CD4-positive, alpha-beta T cell treated with Interleukin-4 for 4 hours (primary cell): ENCODE measurements around the gene MRPL51.

Source experiments
- DNase-seq: peaks from one replicate; pipeline ENCODE4 v3.0.0-alpha.2; 2020

The MRPL51 gene

DNA sequence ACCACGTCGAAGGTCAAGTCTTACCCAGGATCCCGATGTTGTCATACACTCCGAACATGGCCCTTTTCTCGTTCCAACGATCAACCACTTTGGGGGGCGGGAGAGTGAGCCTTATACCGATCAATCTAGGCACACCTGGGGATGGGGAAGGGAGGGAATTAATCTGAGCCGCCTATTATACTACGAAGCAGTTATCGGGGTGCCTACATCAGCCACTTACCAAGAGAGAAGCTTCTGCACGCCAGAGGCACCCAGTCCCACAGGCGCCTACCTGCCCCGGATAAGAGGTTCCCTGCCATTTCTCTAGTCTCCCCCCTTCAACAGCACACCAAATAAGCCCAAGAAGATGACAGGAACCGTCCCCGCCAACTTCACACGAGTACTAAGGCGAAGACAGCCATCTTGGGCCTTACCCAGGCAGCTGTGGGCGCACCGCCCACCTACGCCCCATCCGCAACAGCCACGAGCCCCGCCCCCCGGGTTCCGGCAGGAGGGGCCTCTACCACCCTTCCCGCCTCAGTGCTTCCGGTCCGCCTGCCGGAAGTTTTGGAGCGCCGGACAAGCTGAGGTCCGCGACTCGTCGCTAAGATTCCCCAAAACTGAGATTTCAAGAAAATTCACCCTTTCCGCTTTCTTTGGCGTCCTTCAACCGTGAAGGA, at the start of gene MRPL51:
Gene MRPL51, minus strand, starts transcription at position 425 of the 659 bp plus-strand sequence. Its CDS starts 126 bp downstream, at position 299.
- DNase-seq: peak; percentile 94

DNA sequence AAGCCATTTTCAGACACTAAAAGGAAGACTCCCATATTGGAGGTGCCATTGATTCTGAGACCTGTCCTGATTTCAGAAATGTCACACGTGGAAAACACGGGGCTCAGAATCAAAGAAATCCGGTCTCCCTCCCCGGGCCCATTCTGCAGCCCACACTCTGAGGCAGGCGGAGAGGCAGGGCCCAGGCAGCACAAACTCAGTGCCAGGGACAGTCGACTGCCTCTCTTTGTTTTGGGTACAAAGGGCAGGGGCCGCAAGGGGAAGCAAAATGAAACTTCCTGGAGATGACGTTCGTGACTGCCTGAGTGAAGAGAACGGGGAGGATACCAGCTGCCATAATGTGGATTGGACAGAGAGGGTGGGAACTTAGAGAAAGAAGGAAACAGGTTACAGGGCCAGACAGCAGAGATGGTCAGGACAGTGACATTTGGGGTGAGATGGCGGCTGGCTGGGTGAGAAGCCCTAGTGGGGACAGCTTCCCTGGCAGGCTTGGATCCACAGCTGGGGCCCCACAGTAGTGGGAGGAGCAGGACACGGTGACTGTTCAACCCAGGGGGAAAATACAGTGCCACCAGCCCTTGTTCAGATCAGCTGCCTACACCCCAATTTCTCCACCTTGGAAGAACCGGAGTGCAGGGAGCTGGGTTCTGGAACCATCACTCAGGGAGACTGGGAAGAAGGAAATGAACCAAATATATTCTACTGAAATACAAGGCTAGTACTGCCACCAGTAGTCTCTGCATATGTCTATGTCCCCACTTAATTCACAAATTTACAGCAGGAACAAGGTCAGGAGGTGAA, 49.3 kb upstream of the MRPL51 start:
- DNase-seq: no peak

DNA sequence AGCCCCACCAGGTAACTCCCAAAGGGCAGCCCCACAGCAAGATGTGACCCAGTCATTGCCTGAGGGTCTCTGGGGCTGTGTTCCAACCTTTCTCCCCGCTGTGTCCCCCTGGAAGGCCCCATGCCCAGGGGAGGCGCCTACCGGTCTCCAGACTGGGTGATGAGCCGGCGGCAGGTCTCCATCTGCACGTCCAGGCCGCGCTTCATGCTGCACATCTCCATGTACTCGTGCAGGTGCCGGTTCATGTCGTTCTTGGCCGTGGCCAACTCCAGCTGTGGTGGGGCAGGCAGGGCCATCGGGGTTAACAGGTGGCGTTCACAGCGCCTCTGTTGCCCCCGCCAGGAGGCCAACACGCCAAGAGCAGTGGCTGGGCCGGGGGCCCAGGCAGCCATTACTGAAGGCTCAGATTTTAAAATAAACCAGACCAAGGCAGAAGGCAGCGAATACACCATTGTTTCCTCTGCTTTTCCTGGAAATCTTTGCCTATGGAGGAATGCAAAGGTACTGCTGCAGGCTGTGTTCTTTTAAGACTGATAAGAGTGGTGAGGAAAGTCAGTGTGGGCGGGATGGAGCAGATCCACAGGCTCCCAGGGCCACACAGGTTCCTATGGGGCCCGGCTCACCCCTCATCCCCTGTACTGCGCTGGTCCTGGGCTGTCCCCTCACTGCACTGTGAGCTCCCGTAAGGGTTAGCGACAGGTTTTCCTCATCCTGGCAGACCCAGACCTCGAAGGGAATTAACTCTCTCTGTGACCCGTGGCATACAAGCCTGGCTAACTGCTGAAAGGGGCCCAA, 48.5 kb upstream of the MRPL51 start:
- DNase-seq: no peak

DNA sequence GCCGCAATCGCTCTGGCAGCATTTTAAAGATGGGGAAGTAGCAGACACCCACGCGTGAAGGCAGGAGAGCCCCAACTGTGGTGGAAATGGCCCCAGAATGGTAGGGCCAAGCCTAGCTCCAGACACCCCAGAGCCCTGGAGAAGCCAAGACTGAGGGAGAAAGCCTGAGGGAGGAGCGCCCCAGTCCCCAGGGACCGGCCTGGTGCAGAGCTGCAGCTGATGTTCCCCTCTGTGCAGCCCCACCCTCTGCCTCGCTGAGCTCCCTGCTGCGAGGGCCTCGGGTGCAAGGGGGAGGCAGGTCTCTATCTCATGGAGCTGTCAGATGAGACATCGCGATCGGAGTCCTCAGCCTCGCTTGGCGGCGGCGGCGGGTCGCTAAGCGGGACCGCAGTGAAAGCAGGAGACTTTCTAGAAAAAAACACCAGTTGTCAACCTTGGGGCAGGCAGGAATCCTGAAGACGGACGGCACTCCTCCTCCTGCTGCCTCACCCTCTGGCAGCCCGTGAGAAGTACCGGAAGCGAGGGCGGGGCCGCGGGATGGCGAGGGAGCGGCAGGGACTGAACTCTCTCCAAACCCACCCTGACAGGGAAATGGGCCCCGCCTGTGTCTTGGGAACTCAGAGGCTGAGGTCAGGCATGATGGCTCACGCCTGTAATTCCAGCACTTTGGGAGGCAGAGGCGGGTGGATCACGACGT, 47.3 kb upstream of the MRPL51 start:
- peak; percentile 39 for DNase-seq

DNA sequence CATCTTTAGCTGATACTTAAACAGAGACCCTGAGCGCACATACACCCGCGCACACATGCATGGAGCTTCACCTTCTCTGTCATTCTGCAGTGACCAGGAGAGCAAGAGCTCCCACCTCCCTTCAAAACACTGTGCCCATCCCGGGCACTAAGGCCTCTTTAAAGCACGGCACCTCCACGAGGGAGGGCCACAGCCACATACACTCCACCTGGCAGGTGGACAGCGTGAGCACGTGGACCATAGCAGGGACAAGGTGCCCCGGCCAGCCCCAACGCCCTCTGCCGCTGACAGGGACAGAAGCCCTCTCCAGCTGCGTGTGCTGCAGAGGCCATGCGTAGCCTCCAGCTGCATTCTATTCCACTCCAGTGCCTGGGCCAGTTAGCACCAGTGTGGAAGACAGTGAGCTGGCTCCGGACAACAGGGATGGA, 46.7 kb upstream of the MRPL51 start:
- DNase-seq: no peak

DNA sequence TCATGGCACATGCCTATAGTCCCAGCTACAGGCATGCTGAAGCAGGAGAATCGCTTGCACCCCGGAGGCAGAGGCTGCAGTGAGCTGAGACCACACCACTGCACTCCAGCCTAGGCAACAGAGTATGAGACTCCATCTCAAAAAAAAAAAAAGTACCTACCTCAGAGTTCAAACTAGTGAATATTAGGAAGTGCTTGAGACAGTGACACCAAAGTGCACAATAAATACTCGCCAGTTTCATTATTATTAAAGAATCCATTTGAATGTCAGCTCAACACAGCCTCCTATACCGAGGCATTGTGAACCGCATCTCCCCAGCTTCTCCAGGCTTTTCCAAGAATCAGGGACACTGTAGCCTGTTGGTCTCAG, 46.2 kb upstream of the MRPL51 start:
- no peak for DNase-seq

DNA sequence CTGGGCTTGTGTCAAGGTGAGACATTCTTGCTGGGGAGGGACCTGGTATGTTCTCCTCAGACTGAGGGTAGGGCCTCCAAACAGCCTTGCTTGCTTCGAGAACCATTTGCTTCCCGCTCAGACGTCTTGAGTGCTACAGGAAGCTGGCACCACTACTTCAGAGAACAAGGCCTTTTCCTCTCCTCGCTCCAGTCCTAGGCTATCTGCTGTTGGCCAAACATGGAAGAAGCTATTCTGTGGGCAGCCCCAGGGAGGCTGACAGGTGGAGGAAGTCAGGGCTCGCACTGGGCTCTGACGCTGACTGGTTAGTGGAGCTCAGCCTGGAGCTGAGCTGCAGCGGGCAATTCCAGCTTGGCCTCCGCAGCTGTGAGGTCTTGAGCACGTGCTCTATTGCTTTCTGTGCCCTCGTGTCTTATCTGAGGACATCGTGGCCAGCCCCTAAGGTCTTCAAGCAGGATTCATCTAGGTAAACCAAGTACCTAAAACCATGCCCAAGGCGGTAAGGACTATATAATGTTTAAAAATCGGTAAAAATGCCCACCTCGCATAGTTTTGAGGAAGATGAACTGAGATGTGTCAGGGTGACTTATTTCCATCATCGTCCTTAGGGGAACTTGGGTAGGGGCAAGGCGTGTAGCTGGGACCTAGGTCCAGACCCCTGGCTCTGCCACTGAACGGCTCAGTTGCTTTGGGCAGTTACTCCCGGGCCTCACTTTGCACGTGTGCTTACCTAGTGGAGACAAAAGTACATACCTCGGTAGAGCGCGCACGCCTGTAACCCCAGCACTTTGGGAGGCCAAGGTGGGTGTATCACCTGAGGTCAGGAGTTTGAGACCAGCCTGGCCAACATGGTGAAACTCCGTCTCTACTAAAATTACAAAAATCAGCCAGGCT, 45.6 kb upstream of the MRPL51 start:
- DNase-seq: no peak

DNA sequence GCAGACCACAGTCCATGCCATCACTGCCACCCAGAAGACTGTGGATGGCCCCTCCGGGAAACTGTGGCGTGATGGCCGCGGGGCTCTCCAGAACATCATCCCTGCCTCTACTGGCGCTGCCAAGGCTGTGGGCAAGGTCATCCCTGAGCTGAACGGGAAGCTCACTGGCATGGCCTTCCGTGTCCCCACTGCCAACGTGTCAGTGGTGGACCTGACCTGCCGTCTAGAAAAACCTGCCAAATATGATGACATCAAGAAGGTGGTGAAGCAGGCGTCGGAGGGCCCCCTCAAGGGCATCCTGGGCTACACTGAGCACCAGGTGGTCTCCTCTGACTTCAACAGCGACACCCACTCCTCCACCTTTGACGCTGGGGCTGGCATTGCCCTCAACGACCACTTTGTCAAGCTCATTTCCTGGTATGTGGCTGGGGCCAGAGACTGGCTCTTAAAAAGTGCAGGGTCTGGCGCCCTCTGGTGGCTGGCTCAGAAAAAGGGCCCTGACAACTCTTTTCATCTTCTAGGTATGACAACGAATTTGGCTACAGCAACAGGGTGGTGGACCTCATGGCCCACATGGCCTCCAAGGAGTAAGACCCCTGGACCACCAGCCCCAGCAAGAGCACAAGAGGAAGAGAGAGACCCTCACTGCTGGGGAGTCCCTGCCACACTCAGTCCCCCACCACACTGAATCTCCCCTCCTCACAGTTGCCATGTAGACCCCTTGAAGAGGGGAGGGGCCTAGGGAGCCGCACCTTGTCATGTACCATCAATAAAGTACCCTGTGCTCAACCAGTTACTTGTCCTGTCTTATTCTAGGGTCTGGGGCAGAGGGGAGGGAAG, 44.7 kb upstream of the MRPL51 start:
- peak; percentile 85 for DNase-seq

DNA sequence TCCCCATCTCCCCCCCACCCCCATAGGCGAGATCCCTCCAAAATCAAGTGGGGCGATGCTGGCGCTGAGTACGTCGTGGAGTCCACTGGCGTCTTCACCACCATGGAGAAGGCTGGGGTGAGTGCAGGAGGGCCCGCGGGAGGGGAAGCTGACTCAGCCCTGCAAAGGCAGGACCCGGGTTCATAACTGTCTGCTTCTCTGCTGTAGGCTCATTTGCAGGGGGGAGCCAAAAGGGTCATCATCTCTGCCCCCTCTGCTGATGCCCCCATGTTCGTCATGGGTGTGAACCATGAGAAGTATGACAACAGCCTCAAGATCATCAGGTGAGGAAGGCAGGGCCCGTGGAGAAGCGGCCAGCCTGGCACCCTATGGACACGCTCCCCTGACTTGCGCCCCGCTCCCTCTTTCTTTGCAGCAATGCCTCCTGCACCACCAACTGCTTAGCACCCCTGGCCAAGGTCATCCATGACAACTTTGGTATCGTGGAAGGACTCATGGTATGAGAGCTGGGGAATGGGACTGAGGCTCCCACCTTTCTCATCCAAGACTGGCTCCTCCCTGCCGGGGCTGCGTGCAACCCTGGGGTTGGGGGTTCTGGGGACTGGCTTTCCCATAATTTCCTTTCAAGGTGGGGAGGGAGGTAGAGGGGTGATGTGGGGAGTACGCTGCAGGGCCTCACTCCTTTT, 44.0 kb upstream of the MRPL51 start:
- no peak for DNase-seq

DNA sequence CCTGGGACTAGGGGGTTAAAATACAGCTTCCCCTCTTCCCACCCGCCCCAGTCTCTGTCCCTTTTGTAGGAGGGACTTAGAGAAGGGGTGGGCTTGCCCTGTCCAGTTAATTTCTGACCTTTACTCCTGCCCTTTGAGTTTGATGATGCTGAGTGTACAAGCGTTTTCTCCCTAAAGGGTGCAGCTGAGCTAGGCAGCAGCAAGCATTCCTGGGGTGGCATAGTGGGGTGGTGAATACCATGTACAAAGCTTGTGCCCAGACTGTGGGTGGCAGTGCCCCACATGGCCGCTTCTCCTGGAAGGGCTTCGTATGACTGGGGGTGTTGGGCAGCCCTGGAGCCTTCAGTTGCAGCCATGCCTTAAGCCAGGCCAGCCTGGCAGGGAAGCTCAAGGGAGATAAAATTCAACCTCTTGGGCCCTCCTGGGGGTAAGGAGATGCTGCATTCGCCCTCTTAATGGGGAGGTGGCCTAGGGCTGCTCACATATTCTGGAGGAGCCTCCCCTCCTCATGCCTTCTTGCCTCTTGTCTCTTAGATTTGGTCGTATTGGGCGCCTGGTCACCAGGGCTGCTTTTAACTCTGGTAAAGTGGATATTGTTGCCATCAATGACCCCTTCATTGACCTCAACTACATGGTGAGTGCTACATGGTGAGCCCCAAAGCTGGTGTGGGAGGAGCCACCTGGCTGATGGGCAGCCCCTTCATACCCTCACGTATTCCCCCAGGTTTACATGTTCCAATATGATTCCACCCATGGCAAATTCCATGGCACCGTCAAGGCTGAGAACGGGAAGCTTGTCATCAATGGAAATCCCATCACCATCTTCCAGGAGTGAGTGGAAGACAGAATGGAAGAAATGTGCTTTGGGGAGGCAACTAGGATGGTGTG, 43.1 kb upstream of the MRPL51 start:
- DNase-seq: no peak

DNA sequence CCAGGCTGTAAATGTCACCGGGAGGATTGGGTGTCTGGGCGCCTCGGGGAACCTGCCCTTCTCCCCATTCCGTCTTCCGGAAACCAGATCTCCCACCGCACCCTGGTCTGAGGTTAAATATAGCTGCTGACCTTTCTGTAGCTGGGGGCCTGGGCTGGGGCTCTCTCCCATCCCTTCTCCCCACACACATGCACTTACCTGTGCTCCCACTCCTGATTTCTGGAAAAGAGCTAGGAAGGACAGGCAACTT, 42.6 kb upstream of the MRPL51 start:
- DNase-seq: no peak

DNA sequence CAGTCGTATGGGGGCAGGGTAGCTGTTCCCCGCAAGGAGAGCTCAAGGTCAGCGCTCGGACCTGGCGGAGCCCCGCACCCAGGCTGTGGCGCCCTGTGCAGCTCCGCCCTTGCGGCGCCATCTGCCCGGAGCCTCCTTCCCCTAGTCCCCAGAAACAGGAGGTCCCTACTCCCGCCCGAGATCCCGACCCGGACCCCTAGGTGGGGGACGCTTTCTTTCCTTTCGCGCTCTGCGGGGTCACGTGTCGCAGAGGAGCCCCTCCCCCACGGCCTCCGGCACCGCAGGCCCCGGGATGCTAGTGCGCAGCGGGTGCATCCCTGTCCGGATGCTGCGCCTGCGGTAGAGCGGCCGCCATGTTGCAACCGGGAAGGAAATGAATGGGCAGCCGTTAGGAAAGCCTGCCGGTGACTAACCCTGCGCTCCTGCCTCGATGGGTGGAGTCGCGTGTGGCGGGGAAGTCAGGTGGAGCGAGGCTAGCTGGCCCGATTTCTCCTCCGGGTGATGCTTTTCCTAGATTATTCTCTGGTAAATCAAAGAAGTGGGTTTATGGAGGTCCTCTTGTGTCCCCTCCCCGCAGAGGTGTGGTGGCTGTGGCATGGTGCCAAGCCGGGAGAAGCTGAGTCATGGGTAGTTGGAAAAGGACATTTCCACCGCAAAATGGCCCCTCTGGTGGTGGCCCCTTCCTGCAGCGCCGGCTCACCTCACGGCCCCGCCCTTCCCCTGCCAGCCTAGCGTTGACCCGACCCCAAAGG, 42.1 kb upstream of the MRPL51 start:
- DNase-seq: peak; percentile 78

DNA sequence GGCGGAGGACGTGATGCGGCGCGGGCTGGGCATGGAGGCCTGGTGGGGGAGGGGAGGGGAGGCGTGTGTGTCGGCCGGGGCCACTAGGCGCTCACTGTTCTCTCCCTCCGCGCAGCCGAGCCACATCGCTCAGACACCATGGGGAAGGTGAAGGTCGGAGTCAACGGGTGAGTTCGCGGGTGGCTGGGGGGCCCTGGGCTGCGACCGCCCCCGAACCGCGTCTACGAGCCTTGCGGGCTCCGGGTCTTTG, 41.6 kb upstream of the MRPL51 start:
- no peak for DNase-seq

DNA sequence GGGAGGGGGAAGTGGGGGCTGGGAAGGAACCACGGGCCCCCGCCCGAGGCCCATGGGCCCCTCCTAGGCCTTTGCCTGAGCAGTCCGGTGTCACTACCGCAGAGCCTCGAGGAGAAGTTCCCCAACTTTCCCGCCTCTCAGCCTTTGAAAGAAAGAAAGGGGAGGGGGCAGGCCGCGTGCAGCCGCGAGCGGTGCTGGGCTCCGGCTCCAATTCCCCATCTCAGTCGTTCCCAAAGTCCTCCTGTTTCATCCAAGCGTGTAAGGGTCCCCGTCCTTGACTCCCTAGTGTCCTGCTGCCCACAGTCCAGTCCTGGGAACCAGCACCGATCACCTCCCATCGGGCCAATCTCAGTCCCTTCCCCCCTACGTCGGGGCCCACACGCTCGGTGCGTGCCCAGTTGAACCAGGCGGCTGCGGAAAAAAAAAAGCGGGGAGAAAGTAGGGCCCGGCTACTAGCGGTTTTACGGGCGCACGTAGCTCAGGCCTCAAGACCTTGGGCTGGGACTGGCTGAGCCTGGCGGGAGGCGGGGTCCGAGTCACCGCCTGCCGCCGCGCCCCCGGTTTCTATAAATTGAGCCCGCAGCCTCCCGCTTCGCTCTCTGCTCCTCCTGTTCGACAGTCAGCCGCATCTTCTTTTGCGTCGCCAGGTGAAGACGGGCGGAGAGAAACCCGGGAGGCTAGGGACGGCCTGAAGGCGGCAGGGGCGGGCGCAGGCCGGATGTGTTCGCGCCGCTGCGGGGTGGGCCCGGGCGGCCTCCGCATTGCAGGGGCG, 41.0 kb upstream of the MRPL51 start, which contains the start of gene GAPDH:
Gene GAPDH, plus strand, starts transcription at position 595 of the 772 bp plus-strand sequence. CDS start 316 bp downstream, outside the sequence.
- DNase-seq: peak; percentile 91

DNA sequence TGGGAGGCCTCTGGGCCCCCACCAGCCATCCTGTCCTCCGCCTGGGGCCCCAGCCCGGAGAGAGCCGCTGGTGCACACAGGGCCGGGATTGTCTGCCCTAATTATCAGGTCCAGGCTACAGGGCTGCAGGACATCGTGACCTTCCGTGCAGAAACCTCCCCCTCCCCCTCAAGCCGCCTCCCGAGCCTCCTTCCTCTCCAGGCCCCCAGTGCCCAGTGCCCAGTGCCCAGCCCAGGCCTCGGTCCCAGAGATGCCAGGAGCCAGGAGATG, 40.5 kb upstream of the MRPL51 start:
- no peak for DNase-seq

DNA sequence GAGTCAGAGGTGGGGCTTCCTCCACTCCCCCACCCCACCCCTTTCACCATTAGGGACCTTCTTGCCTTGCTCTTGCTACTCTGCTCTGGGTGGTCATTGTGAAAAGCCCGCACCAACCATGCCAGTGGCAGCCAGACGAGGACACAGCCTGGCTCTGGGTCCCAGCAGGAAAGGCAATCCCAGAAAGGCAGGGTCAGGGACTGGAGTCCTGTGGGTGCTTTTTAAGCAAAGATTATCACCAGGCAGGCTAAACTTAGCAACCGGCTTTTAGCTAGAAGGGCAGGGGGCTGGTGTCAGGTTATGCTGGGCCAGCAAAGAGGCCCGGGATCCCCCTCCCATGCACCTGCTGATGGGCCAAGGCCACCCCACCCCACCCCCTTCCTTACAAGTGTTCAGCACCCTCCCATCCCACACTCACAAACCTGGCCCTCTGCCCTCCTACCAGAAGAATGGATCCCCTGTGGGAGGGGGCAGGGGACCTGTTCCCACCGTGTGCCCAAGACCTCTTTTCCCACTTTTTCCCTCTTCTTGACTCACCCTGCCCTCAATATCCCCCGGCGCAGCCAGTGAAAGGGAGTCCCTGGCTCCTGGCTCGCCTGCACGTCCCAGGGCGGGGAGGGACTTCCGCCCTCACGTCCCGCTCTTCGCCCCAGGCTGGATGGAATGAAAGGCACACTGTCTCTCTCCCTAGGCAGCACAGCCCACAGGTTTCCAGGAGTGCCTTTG, 40.0 kb upstream of the MRPL51 start:
- DNase-seq: peak; percentile 20

DNA sequence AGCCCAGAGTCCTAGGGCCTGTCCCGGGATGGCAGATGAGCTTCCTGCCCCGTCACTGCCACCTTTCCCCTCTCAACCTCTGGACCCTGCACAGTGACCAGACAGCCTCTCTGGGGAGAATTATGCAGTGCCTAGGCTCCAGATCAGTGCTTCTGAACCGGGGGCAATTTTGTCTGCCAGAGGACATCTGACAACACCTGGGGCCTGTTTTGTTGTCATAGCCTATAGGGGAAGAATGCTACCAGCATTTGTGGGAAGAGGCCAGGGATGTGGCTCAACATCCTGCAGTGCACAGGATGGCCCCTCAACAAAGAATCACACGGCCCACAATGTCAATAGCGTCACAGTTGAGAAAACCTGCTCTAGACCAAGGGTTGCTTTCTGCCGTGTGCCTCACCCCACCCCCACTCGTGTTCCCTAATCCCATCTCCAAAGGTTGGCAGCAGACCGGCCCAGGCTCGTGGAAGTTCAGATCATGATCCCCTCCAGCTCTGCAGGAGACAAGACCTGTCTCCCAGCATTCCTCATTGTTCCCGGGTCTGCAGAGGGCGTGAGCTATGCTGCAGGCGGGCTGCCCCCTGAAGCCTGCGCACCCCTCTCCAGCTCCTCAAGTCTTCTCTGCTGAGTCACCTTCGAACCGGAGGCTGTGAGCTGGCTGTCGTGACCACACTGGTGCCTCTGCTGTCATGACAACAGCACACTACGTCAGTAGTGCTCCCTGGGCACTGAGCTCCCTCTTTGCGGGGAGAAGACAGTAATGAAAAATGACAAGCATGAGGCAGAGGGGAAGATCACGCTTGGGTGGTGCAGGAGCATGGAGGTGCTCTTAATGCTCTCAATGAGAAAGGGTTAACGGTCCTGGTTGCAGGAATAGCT, 39.2 kb upstream of the MRPL51 start:
- peak; percentile 92 for DNase-seq
